HG02938 (cell line): ENCODE measurements around the gene LRRC25.
A peak's percentile ranks its signal among the peaks of the same experiment; 100 is the strongest.

Experiments
- ATAC-seq: cut with Tn5 transposase; IDR thresholded peaks from one replicate; pipeline ENCODE4 v1.9.1; 2021; ENCODE audit warnings: mild to moderate bottlenecking, moderate library complexity; ENCODE audit not compliant: unreplicated experiment

The LRRC25 gene

GRCh38 chr19:18435842-18436670 is 38.6 kb upstream of the LRRC25 start:
- ATAC-seq: no peak

- ATAC-seq: no peak
Observed at GRCh38 chr19:18435178-18435841, 37.9 kb upstream of the LRRC25 start.

- ATAC-seq: no peak
Observed at GRCh38 chr19:18434411-18435175, 37.2 kb upstream of the LRRC25 start.

GRCh38 chr19:18433735-18434398 is 36.4 kb upstream of the LRRC25 start:
- ATAC-seq: no peak

- no peak for ATAC-seq
Observed at GRCh38 chr19:18433015-18433691, 35.7 kb upstream of the LRRC25 start.

GRCh38 chr19:18432275-18433014 is 35.0 kb upstream of the LRRC25 start:
- no peak for ATAC-seq

- no peak for ATAC-seq
Observed at GRCh38 chr19:18431351-18432197, 34.2 kb upstream of the LRRC25 start.

- ATAC-seq: no peak
Observed at GRCh38 chr19:18430417-18431144, 33.2 kb upstream of the LRRC25 start.

GRCh38 chr19:18429717-18430416 is 32.4 kb upstream of the LRRC25 start:
- no peak for ATAC-seq

- ATAC-seq: peak; percentile 43
Observed at GRCh38 chr19:18428787-18429674, 31.6 kb upstream of the LRRC25 start.

GRCh38 chr19:18428173-18428786 is 30.9 kb upstream of the LRRC25 start:
- peak; percentile 9 for ATAC-seq

GRCh38 chr19:18427743-18428113 is 30.3 kb upstream of the LRRC25 start:
- ATAC-seq: no peak

- ATAC-seq: no peak
Observed at GRCh38 chr19:18427080-18427742, 29.8 kb upstream of the LRRC25 start.

GRCh38 chr19:18426416-18426767 is 29.0 kb upstream of the LRRC25 start:
- no peak for ATAC-seq

- no peak for ATAC-seq
Observed at GRCh38 chr19:18425515-18426415, 28.3 kb upstream of the LRRC25 start.
